Stimulated activated CD4-positive, alpha-beta T cell treated with anti-CD3 and anti-CD28 coated beads, Interleukin-4, amount 100 ng/mL, for 1 hour (primary cell): ENCODE data around the gene HYAL2.

Experiments used
- DNase-seq: peaks from one replicate; pipeline ENCODE4 v3.0.0-alpha.2; 2020

HYAL2 gene

DNA sequence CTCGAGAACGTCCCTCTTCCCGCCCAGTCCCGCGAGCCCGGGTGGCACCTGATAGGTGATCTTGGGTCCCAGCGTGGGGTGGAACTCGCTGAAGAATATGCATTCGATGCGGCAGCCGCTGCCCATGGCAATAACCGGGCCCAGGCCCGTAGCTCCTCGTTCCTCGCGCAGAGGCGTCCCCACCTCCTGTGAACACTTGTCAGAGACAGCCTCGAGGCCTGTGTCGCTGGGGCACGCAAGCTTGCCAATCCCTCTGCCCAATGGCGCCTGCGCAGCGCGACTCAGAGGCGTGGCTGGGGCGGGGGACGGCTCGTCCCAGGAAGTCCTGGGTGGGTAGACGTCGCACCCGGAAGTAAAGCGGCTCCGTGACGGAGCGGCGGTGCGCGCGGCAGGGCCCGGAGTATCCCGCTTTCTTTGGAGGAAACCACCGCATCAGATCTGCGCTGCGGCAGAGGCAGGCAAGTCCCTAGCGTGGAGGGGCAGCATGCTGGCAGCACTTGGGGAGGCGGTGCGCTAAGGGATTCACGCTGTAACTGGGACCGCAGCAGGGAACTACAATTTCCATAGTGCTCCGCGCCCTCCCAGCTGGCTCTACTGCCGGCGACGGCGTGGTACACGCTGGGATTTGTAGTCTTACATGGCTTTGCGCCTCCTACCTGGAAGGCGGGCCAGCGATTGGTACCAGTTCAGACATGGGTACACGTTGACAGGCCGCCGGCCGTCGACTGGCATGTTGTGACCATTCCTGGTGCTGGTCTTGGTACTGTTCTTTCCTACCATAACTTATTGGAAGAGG lies 28.2 kb upstream of the HYAL2 start, which contains the start of the genes CYB561D2 and NPRL2:
CYB561D2 (plus strand) TSS at position 336 of the 796 bp plus-strand sequence. CDS start 572 bp downstream, outside the sequence.
NPRL2 (minus strand) TSS at position 249 of the 796 bp plus-strand sequence; CDS start at position 126, 123 bp downstream.
- DNase-seq, result peak; percentile 100

DNA sequence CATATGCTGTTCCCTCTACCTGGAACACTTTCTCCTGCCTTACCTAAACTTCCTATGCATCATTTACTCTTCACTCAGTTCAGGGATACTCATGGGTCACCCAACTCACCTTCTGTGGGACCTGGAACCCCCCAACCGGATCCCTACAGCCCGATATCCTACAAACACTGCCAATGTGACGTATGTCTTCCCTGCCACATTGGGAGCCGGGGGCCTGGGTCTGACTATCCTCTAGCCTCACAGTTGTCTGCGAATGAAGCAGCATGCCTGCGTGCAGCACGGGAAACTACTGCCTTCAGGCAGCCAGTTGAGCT lies 27.6 kb upstream of the HYAL2 start:
- DNase-seq, result no peak

DNA sequence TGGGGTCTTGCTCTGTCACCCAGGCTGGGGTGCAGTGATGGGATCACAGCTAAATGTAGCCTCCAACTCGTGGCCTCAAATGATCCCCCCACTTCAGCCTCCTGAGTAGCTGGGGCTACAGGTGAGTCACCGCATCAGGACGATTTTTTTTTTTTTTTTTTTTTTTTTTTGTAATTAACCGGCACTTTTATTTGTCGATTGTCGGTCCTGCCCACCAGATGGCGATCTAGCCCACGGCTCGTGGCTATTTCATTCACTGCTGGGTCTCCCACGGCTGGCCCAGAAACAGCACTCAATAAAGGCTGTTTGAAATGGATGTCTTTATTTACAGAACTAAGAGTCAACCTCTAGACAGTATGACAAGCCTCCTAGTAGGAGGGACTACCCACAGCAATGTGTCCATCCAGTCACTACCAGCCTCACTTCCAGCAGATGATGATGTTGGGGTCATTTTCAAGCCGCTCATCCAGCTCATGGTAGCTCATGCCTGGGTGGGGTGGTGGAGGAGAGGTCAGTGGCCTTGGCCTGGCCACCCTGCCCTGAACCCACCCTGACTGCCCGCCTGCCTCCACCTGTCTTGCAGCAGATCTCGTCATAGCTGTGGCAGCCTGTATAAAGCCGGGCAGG lies 24.8 kb upstream of the HYAL2 start:
- peak; percentile 71 for DNase-seq

DNA sequence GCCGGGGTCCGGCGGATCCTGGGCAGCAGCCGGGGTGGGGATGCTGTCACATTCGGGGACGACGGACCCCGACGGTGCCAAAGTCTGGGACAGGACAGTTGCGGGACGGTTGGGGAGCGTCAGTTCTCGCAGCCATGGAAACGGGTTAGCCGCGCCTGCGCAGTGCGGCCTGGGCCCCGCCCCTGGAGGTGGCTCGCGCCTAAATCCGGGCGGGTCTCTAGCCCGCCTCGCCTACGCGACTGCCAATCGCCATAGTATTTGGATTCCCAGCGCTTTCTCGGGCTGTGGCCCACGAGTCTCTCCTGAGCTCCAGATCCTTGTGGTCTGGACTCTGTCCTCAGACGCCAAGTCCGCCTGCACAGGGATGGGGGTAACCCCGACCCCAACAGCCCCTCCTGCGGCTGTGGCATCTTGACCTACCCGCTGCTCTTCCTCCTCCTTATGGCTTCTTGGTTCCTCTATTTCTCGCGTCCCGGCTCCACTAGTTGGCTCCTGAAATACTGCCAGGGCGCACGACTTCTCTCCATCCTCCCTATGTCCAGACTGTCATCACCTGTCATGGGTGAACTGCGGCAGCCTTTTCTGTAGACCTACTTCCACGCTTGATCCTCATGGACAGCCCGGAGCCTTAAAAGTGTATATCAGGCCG lies 23.2 kb upstream of the HYAL2 start, which contains the start of gene ZMYND10:
ZMYND10 (minus strand) TSS at position 147 of the 649 bp plus-strand sequence. CDS start 153 bp downstream, outside the sequence.
- DNase-seq, result peak; percentile 73

DNA sequence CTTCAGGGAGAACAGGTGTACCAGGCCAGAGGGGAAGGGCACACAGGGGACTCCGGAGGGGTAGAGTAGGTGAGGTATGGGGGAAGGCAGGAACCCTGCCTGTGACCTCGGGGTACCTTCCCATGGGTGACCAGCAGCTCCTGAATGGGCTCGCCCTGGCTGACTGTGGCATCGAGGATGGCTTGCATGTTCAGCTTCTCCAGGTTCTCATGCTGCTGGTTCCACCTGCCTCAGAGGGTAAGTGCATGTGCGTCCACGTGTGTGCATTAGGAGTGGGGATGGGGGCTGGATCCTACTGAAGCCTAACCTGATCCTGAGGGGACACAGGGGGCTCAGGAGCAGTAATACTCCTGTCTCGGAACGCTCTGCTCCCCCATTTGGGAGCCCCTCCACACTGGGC lies 22.5 kb upstream of the HYAL2 start:
- no peak for DNase-seq

DNA sequence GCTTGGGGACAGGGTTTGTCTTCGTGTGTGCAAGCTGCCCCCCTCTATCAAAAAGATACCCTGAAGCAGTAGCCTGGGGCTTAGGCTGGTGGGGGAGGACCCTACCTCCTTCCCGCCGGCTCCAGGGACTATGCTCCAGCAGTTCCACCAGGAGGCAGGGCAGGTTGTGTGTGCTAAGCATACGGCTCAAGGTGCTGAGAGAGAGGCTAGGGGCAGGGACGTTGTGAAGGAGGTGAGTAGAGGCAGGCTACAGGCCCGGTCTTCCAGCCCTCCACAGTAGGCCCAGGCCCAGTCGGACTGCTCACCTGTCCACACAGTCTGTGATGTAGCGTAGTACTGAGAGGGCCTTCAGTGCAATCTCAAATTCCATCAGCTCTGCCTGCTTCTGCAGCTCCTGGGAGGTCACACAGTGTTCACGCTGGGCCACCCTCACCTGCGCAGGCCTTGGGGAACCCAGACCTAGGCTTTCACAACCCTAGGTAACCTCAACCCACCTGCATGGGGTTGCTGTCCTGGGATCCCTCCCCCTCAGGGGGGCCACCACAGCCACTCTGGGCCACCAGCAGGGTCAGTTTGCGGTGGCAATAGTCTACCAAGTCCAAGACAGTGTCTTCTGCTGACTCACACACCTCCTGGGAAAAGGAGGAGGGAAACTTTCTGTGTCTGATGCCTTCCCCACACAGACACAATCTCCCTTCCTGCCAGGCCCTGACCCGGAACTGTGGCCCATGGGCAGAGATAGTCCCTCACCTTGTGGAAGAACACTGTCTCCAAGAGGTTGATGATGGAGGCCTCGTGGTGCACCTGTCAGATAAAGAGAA lies 20.5 kb upstream of the HYAL2 start:
- no peak for DNase-seq

DNA sequence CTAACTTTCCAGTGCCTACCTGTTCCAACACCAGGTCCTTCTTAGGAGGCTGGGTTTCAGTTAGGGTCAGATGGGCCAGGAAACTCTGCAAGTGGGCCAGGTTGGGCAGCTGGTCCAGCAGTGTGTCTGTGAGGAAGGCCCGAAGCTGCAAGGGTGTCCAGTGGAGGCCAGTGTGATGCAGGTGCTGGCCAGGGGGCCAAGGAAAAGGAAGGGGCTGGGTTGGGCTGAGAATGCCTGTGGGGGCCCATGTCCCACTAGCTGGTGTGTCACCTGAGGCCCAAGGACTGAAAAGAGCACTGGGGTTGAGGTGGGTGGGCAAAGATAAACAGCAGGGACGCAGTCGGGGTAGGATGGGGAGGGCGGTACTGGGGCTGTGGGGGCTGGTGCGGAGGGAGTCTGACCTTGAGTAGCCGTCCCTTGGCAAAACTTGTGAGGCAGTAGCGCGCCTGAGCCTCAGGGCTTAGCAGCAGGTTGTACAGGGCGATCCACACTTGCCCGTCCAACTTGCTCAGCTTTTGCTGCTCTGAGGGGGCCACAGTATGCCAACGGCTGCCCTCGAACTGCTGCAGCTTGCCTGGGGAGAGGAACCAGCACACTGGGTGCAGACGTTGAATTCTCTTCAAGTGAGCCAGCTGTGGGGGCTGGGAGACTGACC lies 19.6 kb upstream of the HYAL2 start:
- DNase-seq, result no peak

DNA sequence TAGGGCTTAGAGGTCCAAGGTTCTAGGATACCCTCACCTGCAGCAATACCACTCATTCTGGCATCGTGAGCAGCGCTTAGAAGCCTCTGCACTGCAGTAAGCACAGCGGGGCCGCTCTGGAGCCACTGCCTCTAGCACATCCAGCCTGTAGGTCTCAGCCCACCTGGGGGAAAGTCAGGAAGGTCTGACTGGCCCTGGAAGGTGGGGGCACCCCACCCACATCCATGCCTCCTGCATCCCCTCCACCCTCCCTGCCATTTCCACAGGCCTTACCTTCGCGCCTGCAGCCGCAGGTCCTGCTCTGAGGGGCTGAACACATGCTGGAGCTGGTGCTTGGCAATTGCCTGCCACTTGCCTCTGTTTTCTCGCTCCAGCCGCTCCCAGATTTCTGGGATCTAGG lies 19.0 kb upstream of the HYAL2 start:
- DNase-seq, result no peak

DNA sequence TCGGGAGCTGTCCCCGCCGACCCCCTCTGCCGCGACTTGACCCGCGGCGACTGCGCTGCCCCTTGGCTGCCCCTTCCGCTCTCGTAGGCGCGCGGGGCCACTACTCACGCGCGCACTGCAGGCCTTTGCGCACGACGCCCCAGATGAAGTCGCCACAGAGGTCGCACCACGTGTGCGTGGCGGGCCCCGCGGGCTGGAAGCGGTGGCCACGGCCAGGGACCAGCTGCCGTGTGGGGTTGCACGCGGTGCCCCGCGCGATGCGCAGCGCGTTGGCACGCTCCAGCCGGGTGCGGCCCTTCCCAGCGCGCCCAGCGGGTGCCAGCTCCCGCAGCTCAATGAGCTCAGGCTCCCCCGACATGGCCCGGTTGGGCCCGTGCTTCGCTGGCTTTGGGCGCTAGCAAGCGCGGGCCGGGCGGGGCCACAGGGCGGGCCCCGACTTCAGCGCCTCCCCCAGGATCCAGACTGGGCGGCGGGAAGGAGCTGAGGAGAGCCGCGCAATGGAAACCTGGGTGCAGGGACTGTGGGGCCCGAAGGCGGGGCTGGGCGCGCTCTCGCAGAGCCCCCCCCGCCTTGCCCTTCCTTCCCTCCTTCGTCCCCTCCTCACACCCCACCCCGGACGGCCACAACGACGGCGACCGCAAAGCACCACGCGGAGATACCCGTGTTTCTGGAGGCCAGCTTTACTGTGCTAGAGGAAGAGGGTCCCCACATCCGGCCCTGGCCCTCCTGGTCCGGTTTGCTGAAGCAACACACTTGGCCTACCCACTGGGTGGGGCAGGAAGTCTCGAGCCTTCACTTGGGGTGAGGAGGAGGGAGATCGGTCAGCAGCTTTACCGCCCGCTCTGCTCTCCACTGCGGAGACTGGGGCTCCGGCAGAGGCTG lies 18.1 kb upstream of the HYAL2 start, which contains the start of gene RASSF1:
RASSF1 (minus strand) TSS at position 389 of the 882 bp plus-strand sequence; CDS start at position 358, 31 bp downstream.
- DNase-seq, result peak; percentile 62

DNA sequence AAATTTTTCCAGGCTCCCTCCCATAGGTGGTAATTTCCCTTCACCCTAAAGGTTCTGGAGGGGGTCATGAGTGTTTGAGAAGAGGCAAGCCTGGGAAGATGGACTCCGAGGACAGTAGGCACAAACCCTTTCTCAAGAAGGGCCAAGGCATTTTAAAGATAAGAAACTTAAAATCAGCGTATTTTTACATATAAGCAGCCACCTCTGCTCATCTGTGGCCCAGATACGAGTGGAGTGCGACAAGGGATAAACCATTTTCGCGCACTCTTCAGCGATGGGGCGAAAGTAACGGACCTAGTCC lies 17.6 kb upstream of the HYAL2 start:
- DNase-seq, result no peak

DNA sequence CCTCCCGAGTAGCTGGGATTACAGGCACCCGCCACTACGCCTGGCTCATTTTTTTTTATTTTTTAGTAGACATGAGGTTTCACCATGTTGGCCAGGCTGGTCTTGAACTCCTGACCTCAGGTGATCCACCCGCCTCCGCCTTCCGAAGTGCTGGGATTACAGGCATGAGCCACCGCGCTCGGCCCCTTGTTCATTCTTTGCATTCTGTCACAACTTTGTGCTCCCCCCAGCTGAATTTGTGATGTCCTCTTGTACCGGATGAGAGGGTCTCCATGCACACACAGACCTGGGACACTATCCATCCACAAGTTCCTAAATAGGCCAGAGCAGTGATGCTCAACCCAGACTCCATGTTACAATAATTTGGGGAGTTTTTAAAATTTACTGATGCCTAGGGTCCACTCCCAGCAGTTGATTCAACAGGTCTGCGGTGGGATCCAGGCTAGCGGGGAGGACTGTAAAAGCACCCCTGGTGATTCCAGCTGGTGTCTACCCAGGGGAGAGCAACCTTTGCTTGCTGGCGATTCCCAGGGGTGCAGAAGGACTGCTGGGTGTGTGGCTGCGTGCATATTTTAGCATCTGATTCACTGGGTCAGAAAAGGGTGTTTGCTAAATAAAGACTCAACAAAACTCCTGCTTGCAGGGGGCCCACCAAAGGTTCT lies 17.1 kb upstream of the HYAL2 start:
- DNase-seq, result no peak

DNA sequence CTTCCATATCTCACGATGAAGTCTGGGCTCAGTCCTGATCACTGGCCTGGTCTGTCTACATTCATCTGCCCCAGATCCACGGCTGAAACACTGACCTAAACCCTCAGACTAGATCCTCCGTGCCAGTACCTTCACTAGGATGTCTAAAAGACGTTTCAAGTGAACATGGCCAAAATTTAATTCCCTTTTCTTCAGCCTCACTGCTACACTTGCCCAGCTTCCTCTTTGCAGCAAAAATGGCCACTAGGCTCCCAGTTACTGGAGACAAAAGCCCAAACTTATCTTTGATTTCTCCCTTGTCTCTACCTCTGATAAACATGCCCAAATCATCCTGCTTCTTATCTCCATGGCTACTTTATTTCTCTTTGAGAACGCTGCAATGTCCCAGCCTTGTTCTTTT lies 16.4 kb upstream of the HYAL2 start:
- DNase-seq, result no peak

DNA sequence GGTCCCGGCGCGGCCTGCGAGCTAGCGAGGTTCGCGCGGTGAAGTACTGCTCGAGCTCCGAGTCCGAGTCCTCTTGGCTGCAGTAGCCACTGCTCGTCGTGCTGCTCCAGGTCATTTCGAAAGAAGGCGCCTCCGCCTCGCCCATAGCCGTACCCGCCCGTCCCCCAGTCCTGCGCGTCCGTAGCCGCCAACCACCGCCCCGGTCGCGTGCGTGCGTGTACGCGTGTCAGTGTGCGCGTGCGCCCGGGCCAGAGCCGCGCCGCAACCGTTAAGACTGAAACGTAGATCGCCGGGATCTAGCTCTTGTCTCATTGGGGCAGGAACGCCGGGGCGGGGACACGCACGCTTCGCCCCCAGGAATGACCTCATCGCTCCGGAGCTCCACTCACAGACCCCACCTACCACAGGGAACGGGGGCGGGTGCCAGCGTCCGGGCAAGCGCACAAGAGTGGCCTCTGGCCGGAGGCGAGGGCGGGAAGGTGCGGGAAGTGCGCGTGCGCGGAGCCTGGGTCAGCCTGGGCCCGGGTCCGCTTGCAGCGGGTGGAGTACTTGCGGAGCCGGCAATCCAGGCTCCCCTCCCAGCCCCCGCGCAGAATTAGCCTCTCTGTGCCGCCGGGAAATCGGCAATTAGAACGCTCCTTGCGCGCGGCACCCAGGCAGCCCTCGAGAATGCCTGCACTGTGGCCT lies 14.8 kb upstream of the HYAL2 start:
- DNase-seq, result peak; percentile 93

DNA sequence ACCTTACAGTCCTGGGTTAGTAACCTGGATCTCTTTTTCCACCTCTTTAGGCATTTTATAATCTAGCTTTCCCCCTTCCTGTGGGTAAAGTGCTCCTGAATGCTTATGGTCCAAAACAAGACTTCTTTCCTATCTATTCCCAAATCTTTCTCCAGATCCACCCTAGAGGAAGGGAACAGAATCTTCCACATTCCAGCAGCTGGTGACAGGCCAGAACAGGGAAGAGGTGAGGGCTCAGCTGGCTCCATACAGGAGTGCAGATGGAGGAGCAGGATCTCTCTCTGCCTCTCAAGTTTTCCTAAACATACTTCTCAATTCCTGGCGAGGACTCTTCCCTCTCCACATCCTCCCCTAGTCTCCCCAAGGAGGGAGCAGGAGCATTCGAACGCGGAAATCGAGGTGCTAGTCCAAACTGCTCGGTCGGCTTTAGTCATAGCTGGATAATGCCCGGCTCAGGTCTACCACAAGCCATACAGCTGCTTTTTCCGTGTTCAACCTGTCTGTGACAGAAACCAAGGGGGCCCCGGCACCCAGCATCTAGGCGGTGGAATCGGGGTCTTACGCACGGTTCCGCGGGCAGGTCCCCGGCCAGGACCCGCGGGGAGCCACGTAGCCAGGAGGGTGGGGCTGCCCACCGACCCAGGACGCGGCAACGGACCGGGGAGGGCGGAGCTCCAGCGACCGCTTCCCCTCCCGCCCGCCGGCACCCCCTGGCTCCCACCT lies 14.1 kb upstream of the HYAL2 start:
- no peak for DNase-seq

DNA sequence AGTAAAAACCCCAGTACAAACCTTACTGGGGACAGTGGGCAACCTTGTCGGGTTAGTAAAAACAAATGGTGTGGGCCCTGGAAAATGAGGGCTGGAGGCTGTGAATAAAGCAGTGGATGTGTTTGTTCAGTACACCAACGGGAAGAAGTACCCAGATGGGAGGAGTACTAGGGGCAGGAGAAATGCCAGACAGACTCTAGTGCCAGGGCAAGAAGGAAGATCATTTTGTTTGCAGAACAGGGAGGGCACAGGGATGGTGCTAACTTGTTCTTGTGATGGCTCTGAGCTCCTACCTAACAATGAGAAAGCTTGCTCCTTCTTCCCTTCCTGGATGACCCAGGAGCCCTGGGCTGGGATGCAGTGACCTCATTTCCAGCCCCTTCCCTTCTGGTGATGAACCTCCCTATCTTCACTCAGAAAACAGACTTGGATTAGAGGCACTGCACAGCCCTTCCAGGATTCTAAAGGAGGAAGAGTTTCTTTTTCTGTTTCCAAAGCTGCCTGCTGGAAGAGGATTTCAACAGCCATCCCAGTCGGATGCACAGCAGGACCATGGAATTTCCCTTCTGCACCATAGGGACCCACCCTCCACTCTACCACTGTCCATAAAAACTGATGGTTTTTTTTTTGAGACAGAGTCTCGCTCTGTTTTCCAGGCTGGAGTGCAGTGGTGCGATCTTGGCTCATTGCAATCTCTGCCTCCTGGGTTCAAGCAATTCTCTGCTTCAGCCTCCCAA lies 12.0 kb upstream of the HYAL2 start:
- no peak for DNase-seq

DNA sequence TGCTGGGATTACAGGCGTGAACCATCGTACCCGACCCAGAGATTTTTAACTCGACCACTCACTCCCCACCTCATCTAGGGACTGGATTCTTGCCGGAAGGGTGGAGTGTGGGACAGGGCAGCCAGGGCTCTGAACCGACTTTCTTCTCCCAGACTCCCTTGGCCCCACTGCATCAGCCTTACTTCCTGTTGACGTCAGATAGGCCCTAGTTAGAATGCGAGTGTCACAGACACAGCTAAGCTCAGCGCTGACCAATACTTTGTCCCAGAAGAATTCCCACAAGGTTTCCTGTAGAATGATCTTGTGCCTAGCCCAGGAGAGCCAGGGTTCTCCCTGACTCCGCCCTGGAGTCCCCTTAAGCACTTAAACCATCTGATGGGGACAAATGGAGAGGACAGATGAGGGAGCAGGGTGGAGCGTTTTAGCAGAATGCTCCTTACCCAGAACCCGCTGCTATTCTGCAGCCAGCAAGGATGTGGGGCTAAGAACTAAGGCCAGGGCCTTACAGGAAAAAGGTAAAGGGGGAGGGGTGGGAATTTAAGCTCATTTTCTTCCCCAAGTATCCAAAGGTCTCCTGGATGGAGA lies 11.3 kb upstream of the HYAL2 start:
- DNase-seq, result no peak

DNA sequence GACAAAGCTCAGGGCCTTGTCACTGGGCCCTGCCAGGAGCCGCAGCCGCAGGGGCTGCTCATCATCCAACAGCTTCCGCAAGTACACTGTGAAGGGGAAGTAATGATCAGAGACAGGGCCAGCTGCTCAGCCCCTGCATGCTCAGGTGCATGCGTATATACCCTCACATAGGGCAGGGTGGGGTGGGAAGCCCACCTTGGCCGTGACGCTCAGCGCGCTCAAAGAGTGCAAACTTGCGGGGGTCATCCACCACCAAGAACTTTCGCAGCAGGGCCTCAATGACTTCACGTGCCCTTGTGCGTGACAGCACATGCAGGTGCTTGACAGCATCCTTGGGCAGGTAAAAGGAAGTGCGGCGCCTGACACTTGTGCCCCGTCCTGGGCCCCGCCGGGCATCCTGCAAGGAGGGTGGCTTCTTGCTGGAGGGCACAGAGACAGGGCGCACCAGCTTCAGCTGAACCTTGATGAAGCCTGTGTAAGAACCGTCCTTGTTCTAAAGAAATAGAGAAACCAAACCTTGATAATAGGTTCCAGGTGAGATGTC lies 8.9 kb upstream of the HYAL2 start:
- DNase-seq, result no peak

DNA sequence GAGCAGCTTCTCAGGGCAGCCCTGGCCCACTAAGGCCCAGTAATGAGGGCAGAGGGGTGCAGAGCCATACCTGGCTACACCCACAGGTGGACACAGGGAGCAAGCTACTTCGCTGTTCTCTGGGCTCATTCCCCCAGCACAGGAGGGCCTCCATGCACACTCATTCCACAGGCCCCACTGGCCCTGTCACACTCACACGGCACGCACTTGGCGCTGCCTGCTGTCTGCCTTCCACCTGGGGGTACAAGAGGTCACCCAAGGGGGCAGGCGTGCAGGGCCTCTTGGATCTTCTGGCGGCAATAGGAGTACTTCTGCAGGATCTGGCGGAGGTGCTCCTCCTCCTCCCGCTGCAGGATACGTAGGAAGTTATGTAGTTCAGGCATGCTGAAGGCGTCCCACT lies 7.8 kb upstream of the HYAL2 start:
- no peak for DNase-seq
